Muscle of arm (tissue), 12 donors: ENCODE results near the gene MYH2. TPM values are rescaled to one million over a fixed set of nuclear protein-coding genes. Genes with fewer than 3 reads are reported as not detected.

Experiments
- DNase-seq: peaks from one replicate; pipeline ENCODE4 v3.0.0-alpha.2; 2013
- polyA plus RNA-seq, 12 donors: library from polyadenylated mRNA; unstranded; fragments of 120-200 nt; gene quantifications; one replicate each; pipeline ENCODE4 v1.2.1, GENCODE V29; 2013; ENCODE audit not compliant: insufficient read length in 12 of 12

The MYH2 gene
- polyA plus RNA-seq, 12 donors, result 10.2 to 173 (median 70.2) TPM

GRCh38 chr17:10518271-10519037 is 31.0 kb downstream of the MYH2 start, which contains the start of gene MYH1:
MYH1 (minus strand) TSS chr17:10518542; CDS start chr17:10516642, 1,900 bp downstream.
- no peak for DNase-seq

GRCh38 chr17:10516638-10517037 is 32.8 kb downstream of the MYH2 start:
- no peak for DNase-seq

- DNase-seq, result no peak
Observed at GRCh38 chr17:10516065-10516464, 33.4 kb downstream of the MYH2 start.

GRCh38 chr17:10513299-10514067 is 36.0 kb downstream of the MYH2 start:
- no peak for DNase-seq

- no peak for DNase-seq
Observed at GRCh38 chr17:10512856-10513255, 36.6 kb downstream of the MYH2 start.

GRCh38 chr17:10499950-10500349 is 49.5 kb downstream of the MYH2 start:
- DNase-seq, result no peak

- no peak for DNase-seq
Observed at GRCh38 chr17:10492004-10492403, 57.5 kb downstream of the MYH2 start.

GRCh38 chr17:10482252-10482651 is 67.2 kb downstream of the MYH2 start:
- no peak for DNase-seq

GRCh38 chr17:10477701-10478100 is 71.8 kb downstream of the MYH2 start:
- no peak for DNase-seq

- no peak for DNase-seq
Observed at GRCh38 chr17:10474536-10474935, 74.9 kb downstream of the MYH2 start.

GRCh38 chr17:10471858-10472257 is 77.6 kb downstream of the MYH2 start:
- DNase-seq, result no peak

Other genes starting within 250 kb of the MYH2 start
- gene MYH13, start 176.7 kb downstream of the MYH2 start, polyA plus RNA-seq, result 10 to 100 TPM in 1 of 12 donors, 1 to 10 TPM in 4, under 1 TPM in 6, not detected in 1; 0.39 to 33.1 (median 0.94) TPM
- 1,000 to 10,000 TPM in 8 of 12 donors, 100 to 1,000 TPM in 4; 458 to 4,327 (median 1,781) TPM for gene MYH8, start 127.7 kb downstream of the MYH2 start, polyA plus RNA-seq
- 1 to 10 TPM in 2 of 12 donors, under 1 TPM in 9, not detected in 1; 0.07 to 5.1 (median 0.44) TPM for gene MYH4, start 80.1 kb downstream of the MYH2 start, polyA plus RNA-seq
- 10 to 100 TPM in 8 of 12 donors, 1 to 10 TPM in 3, not detected in 1; 5.8 to 20.0 (median 15.4) TPM for gene MYH1, start 31.1 kb downstream of the MYH2 start, polyA plus RNA-seq
- gene MYH3, start 107.7 kb upstream of the MYH2 start, polyA plus RNA-seq, result over 10,000 TPM in 8 of 12 donors, 1,000 to 10,000 TPM in 4; 4,109 to 17,402 (median 12,493) TPM
- 10 to 100 TPM in 11 of 12 donors, not detected in 1; 22.7 to 33.1 (median 26.3) TPM for gene SCO1, start 147.9 kb upstream of the MYH2 start, polyA plus RNA-seq
- gene ADPRM, start 147.9 kb upstream of the MYH2 start, polyA plus RNA-seq, result 10 to 100 TPM in 11 of 12 donors, not detected in 1; 14.1 to 24.5 (median 18.3) TPM
- gene TMEM220, start 180.4 kb upstream of the MYH2 start, polyA plus RNA-seq, result 10 to 100 TPM in 7 of 12 donors, 1 to 10 TPM in 4, not detected in 1; 5.4 to 14.0 (median 10.7) TPM